SK-N-SH treated with all-trans-retinoic acid at 6 μM for 48 hours (cell line): ENCODE results near the gene APOB.

Experiments used
- GLIS3 ChIP-seq: fragments of 250-450 bp; sonication (Bioruptor Pico); IDR thresholded peaks from 2 replicates; pipeline ENCODE4 v1.5.0; 2020; ENCODE audit warnings: mild to moderate bottlenecking, moderate library complexity
- ISL1 ChIP-seq: fragments of 250-450 bp; sonication (Bioruptor Pico); IDR thresholded peaks from 2 replicates; pipeline ENCODE4 v2.1.2; 2022; ENCODE audit warnings: mild to moderate bottlenecking, moderate library complexity
- PATZ1 ChIP-seq: fragments of 250-450 bp; sonication (Bioruptor Pico); IDR thresholded peaks from 2 replicates; pipeline ENCODE4 v1.8.0; 2020; ENCODE audit warnings: mild to moderate bottlenecking, moderate library complexity, borderline replicate concordance
- RARB ChIP-seq: fragments of 250-450 bp; sonication (Bioruptor Pico); IDR thresholded peaks from 2 replicates; pipeline ENCODE4 v1.8.0; 2021; ENCODE audit warnings: mild to moderate bottlenecking, moderate library complexity
- SNAI2 ChIP-seq: fragments of 250-450 bp; sonication (Bioruptor Pico); IDR thresholded peaks from 2 replicates; pipeline ENCODE4 v1.5.0; 2020; ENCODE audit warnings: mild to moderate bottlenecking, moderate library complexity
- TCF4 ChIP-seq: fragments of 250-450 bp; sonication (Bioruptor Pico); IDR thresholded peaks from 2 replicates; pipeline ENCODE4 v1.8.0; 2021; ENCODE audit warnings: mild to moderate bottlenecking, moderate library complexity, borderline replicate concordance
- TSHZ2 ChIP-seq: fragments of 250-450 bp; sonication (Bioruptor Pico); IDR thresholded peaks from 2 replicates; pipeline ENCODE4 v1.5.0; 2020; ENCODE audit warnings: mild to moderate bottlenecking, moderate library complexity
- ZFP3 ChIP-seq: fragments of 250-450 bp; sonication (Bioruptor Pico); IDR thresholded peaks from 2 replicates; pipeline ENCODE4 v1.5.0; 2020; ENCODE audit warnings: mild to moderate bottlenecking, moderate library complexity
- ZFP30 ChIP-seq: fragments of 450-650 bp; formaldehyde crosslinking; IDR thresholded peaks from 2 replicates; pipeline ENCODE4 v1.5.0; 2022; ENCODE audit warnings: mild to moderate bottlenecking, moderate library complexity
- ZNF8 ChIP-seq: fragments of 450-650 bp; formaldehyde crosslinking; IDR thresholded peaks from 2 replicates; pipeline ENCODE4 v1.5.0; 2020; ENCODE audit warnings: mild to moderate bottlenecking, moderate library complexity
- TF ChIP-seq, protein P1 (sequence below): fragments of 250-450 bp; sonication (Bioruptor Pico); IDR thresholded peaks from 2 replicates; pipeline ENCODE4 v1.5.1; 2020; ENCODE audit warnings: low read depth, mild to moderate bottlenecking, moderate library complexity
- TF ChIP-seq, protein P2 (sequence below): fragments of 250-450 bp; sonication (Bioruptor Pico); IDR thresholded peaks from 2 replicates; pipeline ENCODE4 v1.5.1; 2021; ENCODE audit warnings: mild to moderate bottlenecking, moderate library complexity

DNA sequence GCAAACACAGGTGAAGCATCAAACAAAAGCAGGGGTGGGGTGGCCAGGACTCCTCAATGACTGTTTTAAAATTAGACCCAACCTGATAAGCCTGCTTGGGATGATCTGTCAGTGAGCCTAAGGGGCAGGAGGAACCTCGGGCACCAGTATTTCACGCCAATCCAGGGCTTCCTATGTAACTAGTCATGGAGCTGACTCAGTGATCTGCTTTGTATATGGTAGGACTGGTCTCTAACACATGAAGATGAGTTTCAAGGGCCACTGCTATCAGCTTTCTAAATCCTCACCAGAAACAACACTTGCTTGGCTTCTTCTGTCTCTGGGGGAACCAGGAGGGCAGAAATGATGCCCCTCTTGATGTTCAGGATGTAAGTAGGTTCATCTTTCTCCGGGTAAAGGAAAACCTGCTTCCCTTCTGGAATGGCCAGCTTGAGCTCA is 6.2 kb downstream of the APOB start:
- TF ChIP-seq, protein P1, sequence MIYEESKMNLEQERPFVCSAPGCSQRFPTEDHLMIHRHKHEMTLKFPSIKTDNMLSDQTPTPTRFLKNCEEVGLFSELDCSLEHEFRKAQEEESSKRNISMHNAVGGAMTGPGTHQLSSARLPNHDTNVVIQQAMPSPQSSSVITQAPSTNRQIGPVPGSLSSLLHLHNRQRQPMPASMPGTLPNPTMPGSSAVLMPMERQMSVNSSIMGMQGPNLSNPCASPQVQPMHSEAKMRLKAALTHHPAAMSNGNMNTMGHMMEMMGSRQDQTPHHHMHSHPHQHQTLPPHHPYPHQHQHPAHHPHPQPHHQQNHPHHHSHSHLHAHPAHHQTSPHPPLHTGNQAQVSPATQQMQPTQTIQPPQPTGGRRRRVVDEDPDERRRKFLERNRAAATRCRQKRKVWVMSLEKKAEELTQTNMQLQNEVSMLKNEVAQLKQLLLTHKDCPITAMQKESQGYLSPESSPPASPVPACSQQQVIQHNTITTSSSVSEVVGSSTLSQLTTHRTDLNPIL: no peak
- no peak for TF ChIP-seq PATZ1 (CRISPR knock-in tag)
- TF ChIP-seq RARB: no peak
- no peak for TF ChIP-seq ZFP30 (CRISPR knock-in tag)
- TF ChIP-seq ISL1 (CRISPR knock-in tag): no peak
- no peak for TF ChIP-seq GLIS3 (CRISPR knock-in tag)
- TF ChIP-seq ZFP3 (CRISPR knock-in tag): no peak
- TF ChIP-seq TCF4 (CRISPR knock-in tag): no peak
- TF ChIP-seq, protein P2, sequence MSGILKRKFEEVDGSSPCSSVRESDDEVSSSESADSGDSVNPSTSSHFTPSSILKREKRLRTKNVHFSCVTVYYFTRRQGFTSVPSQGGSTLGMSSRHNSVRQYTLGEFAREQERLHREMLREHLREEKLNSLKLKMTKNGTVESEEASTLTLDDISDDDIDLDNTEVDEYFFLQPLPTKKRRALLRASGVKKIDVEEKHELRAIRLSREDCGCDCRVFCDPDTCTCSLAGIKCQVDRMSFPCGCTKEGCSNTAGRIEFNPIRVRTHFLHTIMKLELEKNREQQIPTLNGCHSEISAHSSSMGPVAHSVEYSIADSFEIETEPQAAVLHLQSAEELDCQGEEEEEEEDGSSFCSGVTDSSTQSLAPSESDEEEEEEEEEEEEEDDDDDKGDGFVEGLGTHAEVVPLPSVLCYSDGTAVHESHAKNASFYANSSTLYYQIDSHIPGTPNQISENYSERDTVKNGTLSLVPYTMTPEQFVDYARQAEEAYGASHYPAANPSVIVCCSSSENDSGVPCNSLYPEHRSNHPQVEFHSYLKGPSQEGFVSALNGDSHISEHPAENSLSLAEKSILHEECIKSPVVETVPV (CRISPR knock-in tag): no peak
- TF ChIP-seq SNAI2 (CRISPR knock-in tag): no peak
- no peak for TF ChIP-seq ZNF8
- TF ChIP-seq TSHZ2 (CRISPR knock-in tag): no peak
